HG02943 (cell line): ENCODE results near the gene ATRNL1.

ENCODE experiments used
- ATAC-seq: cut with Tn5 transposase; IDR thresholded peaks from one replicate; pipeline ENCODE4 v1.9.1; 2021; ENCODE audit warnings: mild to moderate bottlenecking, low read depth, moderate library complexity; ENCODE audit not compliant: unreplicated experiment

The ATRNL1 gene

GRCh38 chr10:115867305-115867704 is 774.1 kb downstream of the ATRNL1 start:
- no peak for ATAC-seq

GRCh38 chr10:115871855-115872254 is 778.7 kb downstream of the ATRNL1 start:
- ATAC-seq = no peak

- no peak for ATAC-seq
Observed at GRCh38 chr10:115875172-115875571, 782.0 kb downstream of the ATRNL1 start.

GRCh38 chr10:115879372-115880089 is 786.4 kb downstream of the ATRNL1 start:
- no peak for ATAC-seq

- no peak for ATAC-seq
Observed at GRCh38 chr10:115882021-115882420, 788.9 kb downstream of the ATRNL1 start.

- no peak for ATAC-seq
Observed at GRCh38 chr10:115883372-115883771, 790.2 kb downstream of the ATRNL1 start.

GRCh38 chr10:115884331-115884730 is 791.2 kb downstream of the ATRNL1 start:
- ATAC-seq = no peak

- no peak for ATAC-seq
Observed at GRCh38 chr10:115895166-115895565, 802.0 kb downstream of the ATRNL1 start.

- no peak for ATAC-seq
Observed at GRCh38 chr10:115898242-115898641, 805.1 kb downstream of the ATRNL1 start.

- ATAC-seq = no peak
Observed at GRCh38 chr10:115902596-115902995, 809.4 kb downstream of the ATRNL1 start.

GRCh38 chr10:115903207-115903606 is 810.0 kb downstream of the ATRNL1 start:
- ATAC-seq = no peak

- ATAC-seq = no peak
Observed at GRCh38 chr10:115903845-115904244, 810.7 kb downstream of the ATRNL1 start.

- no peak for ATAC-seq
Observed at GRCh38 chr10:115909037-115909436, 815.9 kb downstream of the ATRNL1 start.

GRCh38 chr10:115909962-115910731 is 817.0 kb downstream of the ATRNL1 start:
- no peak for ATAC-seq

GRCh38 chr10:115914475-115914874 is 821.3 kb downstream of the ATRNL1 start:
- ATAC-seq = no peak

- ATAC-seq = no peak
Observed at GRCh38 chr10:115915429-115915828, 822.3 kb downstream of the ATRNL1 start.

GRCh38 chr10:115918812-115919211 is 825.6 kb downstream of the ATRNL1 start:
- ATAC-seq = no peak

GRCh38 chr10:115921795-115922194 is 828.6 kb downstream of the ATRNL1 start:
- no peak for ATAC-seq

GRCh38 chr10:115931309-115931708 is 838.1 kb downstream of the ATRNL1 start:
- ATAC-seq = no peak

GRCh38 chr10:115932099-115932498 is 838.9 kb downstream of the ATRNL1 start:
- ATAC-seq = no peak

- no peak for ATAC-seq
Observed at GRCh38 chr10:115933098-115933497, 839.9 kb downstream of the ATRNL1 start.

GRCh38 chr10:115935731-115936130 is 842.6 kb downstream of the ATRNL1 start:
- ATAC-seq = no peak
